GM10266 (cell line): ENCODE measurements around the gene MGAT4D.
"Not testable (repeated sequence)": the region's sequence is repeated elsewhere in the genome, so short reads cannot be mapped to it uniquely, and the experiment has no call there.

Experiments used
- DNase-seq: peaks from one replicate; pipeline ENCODE4 v3.0.0; 2012; ENCODE audit errors: extremely low spot score
- TF ChIP-seq, protein P1 (sequence below): IDR thresholded peaks from 2 replicates; pipeline ENCODE4 v1.5.1; 2012; ENCODE audit warnings: mild to moderate bottlenecking, low read depth; ENCODE audit not compliant: control insufficient read depth, insufficient read depth; ENCODE audit errors: missing control alignments

Gene MGAT4D

DNA sequence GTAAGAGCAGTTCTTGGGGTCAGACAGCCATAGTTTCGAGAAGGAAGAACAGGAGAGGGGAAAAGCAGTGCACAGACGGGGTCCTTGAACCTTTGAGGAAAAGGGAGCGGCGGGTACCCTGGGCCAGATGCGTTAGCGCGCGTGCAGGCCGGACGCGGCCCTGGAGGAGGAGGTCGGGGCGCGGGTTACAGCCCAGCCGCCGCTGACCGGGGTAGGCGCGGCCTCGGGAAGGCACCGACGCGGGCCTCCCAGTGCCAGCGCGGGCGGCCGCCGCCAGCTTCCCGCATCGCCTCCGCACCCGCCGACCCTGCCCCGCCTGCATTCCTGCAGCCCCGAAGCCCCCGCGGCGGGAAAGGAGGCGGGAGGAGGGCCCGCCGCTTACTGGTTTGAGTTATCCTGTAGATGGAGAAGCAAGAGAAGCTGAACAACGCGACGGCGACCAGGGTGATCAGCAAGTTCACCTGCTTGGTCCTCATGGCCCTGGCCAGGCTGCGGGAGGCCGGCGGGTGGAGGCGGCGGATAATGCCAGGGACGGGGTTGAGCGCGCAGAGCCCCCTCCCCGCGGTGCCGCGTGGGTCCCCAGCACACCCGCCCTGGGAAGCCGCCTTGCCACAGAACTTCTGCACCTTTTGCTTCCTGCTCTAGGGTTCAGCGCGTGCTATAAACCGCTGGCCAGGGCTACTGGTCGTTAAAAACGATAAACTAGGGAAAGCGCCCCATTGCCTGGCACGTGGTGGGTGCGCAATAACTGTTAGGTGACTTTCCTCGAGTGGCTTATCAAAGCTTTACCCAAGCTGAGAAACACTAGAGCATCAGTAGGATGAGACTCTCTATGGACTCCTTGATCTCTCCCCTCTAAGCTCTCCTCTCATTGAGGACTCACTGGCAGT lies at the start of gene MGAT4D:
Gene MGAT4D (minus strand): TSS at position 547 of the 890 bp plus-strand sequence. CDS start 71 bp downstream, at position 476.
- TF ChIP-seq, protein P1, sequence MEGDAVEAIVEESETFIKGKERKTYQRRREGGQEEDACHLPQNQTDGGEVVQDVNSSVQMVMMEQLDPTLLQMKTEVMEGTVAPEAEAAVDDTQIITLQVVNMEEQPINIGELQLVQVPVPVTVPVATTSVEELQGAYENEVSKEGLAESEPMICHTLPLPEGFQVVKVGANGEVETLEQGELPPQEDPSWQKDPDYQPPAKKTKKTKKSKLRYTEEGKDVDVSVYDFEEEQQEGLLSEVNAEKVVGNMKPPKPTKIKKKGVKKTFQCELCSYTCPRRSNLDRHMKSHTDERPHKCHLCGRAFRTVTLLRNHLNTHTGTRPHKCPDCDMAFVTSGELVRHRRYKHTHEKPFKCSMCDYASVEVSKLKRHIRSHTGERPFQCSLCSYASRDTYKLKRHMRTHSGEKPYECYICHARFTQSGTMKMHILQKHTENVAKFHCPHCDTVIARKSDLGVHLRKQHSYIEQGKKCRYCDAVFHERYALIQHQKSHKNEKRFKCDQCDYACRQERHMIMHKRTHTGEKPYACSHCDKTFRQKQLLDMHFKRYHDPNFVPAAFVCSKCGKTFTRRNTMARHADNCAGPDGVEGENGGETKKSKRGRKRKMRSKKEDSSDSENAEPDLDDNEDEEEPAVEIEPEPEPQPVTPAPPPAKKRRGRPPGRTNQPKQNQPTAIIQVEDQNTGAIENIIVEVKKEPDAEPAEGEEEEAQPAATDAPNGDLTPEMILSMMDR, result no peak
- no peak for DNase-seq

DNA sequence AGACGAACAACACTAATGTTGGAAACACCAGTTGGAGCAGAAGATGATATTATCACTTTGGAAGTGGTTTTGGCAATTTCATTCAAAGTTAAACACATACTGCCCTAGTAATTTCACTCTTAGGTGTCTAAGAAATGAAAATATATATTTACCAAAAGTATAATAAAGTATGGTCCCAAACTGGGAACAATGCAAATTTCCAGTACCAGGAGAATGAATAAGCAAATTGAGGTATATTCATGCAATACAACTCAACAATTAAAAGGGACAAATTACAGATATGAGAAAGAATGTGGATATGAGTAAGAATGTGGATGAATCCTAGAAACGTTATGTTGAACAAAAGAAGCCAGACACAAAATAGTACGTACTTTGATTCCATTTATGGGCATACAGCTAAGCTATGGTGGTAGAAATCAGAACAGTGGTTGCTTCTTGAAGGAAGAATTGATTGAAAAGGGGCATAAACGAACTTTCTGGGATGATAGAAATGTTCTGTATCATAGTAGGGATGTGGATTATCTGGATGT lies 35.9 kb upstream of the MGAT4D start:
- TF ChIP-seq, protein P1, result no peak
- DNase-seq, result no peak

DNA sequence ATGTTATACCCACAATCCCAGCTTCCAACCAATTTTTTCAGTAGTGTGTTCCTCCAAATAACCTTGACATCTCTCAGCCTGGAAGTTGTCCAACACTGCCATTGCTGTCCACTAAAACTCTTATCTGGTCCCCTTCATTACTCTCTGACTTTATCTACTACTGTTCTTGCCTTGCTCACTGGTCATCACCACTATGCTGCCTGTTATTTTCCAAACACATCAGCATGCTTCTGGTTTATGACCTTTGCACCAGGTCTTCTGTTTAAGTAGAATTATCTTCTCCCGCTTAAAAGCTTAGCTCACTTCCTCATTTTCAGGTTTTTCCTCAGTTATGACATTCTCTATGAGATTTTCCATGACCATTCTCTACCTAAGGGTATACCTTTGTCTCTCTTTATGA lies 31.3 kb upstream of the MGAT4D start:
- no peak for DNase-seq

GRCh38 chr4:140523857-140524742 lies 26.0 kb upstream of the MGAT4D start, which contains the start of gene ELMOD2:
ELMOD2 (plus strand) TSS chr4:140524168; CDS start chr4:140525429, 1,261 bp downstream.
- TF ChIP-seq, protein P1, result peak; percentile 91
- DNase-seq, result peak; percentile 97

More for the DNA sequence above, 31.3 kb upstream of the MGAT4D start:
- TF ChIP-seq, protein P1, result no peak

DNA sequence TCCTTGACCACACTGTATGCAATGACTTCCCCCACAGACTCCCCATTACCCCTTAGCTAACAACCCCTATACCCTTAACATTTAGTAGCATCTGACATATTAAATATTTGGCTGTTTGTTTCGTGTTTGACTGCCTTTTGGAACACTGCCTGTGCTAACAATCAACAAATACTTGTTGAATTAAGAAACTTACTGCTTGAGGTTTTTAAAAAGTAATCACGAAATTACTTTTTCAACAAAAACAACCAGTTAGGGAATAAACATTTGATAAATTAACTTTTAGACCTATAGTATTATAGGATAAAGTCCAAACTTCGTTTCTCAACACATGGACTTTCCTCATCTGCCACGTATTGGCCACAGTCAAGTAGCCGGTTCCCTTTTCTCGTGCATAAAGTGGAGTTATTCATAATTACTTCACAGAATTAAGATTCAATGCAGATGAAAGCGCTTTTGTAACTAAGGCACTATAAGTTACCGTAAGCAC lies 25.3 kb upstream of the MGAT4D start:
- DNase-seq, result peak; percentile 21
- TF ChIP-seq, protein P1, result no peak

GRCh38 chr4:140515423-140515822 lies 17.3 kb upstream of the MGAT4D start:
- no peak for DNase-seq

GRCh38 chr4:140513765-140514164 lies 15.7 kb upstream of the MGAT4D start:
- not testable (repeated sequence) for DNase-seq

More at GRCh38 chr4:140515423-140515822, 17.3 kb upstream of the MGAT4D start:
- TF ChIP-seq, protein P1, result no peak
